ENCODE data around the gene STK17B. TPM values are rescaled to one million over a fixed set of nuclear protein-coding genes. Genes with fewer than 3 reads are reported as not detected.

Gene STK17B
- total and polyA plus RNA-seq, 2 donors (not counting 1 experiment from before 2014, with no cell fraction given) = 39.0 to 43.1 TPM

DNA sequence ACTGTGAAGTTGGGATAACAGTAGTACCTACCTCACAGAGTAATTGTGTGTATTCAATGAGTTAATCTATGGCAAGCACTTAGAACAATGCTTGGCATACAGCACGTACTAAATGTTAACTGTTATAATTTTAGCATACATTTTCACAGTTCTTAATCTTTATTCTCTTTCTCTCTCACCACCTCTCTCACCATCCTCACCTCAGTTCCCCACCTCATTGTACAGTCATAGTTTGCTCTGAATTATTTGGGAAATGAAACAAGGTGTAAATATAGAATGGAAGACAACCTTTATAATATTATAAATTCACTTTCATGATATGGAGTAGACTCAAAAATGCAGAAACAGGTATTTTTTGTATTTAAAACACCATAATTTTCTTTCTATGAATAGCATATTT is 62.8 kb downstream of the STK17B start:
- no peaks in the 10 kb centered on the region for H3K79me2 ChIP-seq (ENCODE audit: control insufficient read depth, insufficient read depth, low read length)
- no peak overlapping the region for H3K4me3 ChIP-seq (replicated peaks in 1 of 4; ENCODE audit: control extremely low read depth in 1 of 4, insufficient read depth in 1 of 4, low read depth in 3 of 4, low read length in 4 of 4)
- H2AFZ ChIP-seq (ENCODE audit: low read length) = no peak overlapping the region
- H3K27ac ChIP-seq (ENCODE audit: insufficient read depth, low read length) = no peak overlapping the region
- H3K9me3 ChIP-seq (ENCODE audit: control insufficient read depth, insufficient read depth, low read depth, low read length) = no peaks in the 10 kb centered on the region
- H4K20me1 ChIP-seq (ENCODE audit: control insufficient read depth, extremely low read depth, insufficient read depth, low read length) = no peaks in the 10 kb centered on the region
- no peaks in the 10 kb centered on the region for H3K27me3 ChIP-seq (ENCODE audit: control insufficient read depth, insufficient read depth, low read length)
- H3K36me3 ChIP-seq (ENCODE audit: control insufficient read depth, insufficient read depth, low read length) = no peaks in the 10 kb centered on the region
- TF ChIP-seq, protein P1, sequence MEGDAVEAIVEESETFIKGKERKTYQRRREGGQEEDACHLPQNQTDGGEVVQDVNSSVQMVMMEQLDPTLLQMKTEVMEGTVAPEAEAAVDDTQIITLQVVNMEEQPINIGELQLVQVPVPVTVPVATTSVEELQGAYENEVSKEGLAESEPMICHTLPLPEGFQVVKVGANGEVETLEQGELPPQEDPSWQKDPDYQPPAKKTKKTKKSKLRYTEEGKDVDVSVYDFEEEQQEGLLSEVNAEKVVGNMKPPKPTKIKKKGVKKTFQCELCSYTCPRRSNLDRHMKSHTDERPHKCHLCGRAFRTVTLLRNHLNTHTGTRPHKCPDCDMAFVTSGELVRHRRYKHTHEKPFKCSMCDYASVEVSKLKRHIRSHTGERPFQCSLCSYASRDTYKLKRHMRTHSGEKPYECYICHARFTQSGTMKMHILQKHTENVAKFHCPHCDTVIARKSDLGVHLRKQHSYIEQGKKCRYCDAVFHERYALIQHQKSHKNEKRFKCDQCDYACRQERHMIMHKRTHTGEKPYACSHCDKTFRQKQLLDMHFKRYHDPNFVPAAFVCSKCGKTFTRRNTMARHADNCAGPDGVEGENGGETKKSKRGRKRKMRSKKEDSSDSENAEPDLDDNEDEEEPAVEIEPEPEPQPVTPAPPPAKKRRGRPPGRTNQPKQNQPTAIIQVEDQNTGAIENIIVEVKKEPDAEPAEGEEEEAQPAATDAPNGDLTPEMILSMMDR (conservative IDR thresholded peaks at IDR 0.05 in 1 of 2, IDR thresholded peaks at IDR 0.05 in 1 of 2; ENCODE audit: low read depth in 1 of 2, low read length in 2 of 2) = no peak
- TF ChIP-seq EZH2 (IDR thresholded peaks at IDR 0.05; ENCODE audit: low read length, missing control alignments) = no peak
- DNase-seq (ENCODE audit: low read depth in 2 of 2) = no peak
- peaks cover 2% of the 10 kb centered on the region for H3K4me1 ChIP-seq (ENCODE audit: control insufficient read depth, extremely low read depth, insufficient read depth, low read length)
- no peak overlapping the region for H3K9ac ChIP-seq (ENCODE audit: insufficient read depth, low read length)
- no peak overlapping the region for H3K4me2 ChIP-seq (ENCODE audit: extremely low read depth, insufficient read depth, low read length)

DNA sequence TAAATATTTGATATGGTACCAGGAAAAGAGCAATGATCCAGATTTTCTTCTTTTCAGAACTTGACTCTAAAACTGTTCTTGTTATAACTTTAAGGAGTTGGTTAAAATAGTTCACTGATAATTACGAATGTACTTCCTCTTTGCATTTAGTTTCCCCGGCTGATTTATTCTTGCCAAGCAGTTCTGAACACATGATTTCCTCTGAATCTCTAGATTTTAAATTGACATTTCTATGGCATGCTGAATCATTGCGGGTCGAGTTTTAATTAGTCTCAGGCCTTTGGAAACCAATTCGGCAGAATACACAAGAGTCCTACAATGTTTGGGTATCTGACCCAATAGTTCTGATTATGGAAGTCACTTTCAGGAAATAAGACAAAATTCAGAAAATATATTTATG is 65.4 kb downstream of the STK17B start:
- Histone ChIP-seq H3K4me2 (ENCODE audit: extremely low read depth, insufficient read depth, low read length) (no peak overlapping the region), H4K20me1 (ENCODE audit: control insufficient read depth, extremely low read depth, insufficient read depth, low read length) (no peaks in the 10 kb centered on the region), H3K4me3 (replicated peaks in 1 of 4; ENCODE audit: control extremely low read depth in 1 of 4, insufficient read depth in 1 of 4, low read depth in 3 of 4, low read length in 4 of 4) (no peak overlapping the region), H3K79me2 (ENCODE audit: control insufficient read depth, insufficient read depth, low read length) (no peaks in the 10 kb centered on the region), H3K27ac (ENCODE audit: insufficient read depth, low read length) (no peak overlapping the region), H3K9me3 (ENCODE audit: control insufficient read depth, insufficient read depth, low read depth, low read length) (no peaks in the 10 kb centered on the region), H2AFZ (ENCODE audit: low read length) (no peak overlapping the region), H3K4me1 (ENCODE audit: control insufficient read depth, extremely low read depth, insufficient read depth, low read length) (peaks cover 4% of the 10 kb centered on the region), H3K27me3 (ENCODE audit: control insufficient read depth, insufficient read depth, low read length) (no peaks in the 10 kb centered on the region), H3K9ac (ENCODE audit: insufficient read depth, low read length) (no peak overlapping the region), H3K36me3 (ENCODE audit: control insufficient read depth, insufficient read depth, low read length) (no peaks in the 10 kb centered on the region)
- no peak for TF ChIP-seq EZH2 (IDR thresholded peaks at IDR 0.05; ENCODE audit: low read length, missing control alignments)
- TF ChIP-seq, protein P1 (conservative IDR thresholded peaks at IDR 0.05 in 1 of 2, IDR thresholded peaks at IDR 0.05 in 1 of 2; ENCODE audit: low read depth in 1 of 2, low read length in 2 of 2) = no peak
- no peak for DNase-seq (ENCODE audit: low read depth in 2 of 2)

DNA sequence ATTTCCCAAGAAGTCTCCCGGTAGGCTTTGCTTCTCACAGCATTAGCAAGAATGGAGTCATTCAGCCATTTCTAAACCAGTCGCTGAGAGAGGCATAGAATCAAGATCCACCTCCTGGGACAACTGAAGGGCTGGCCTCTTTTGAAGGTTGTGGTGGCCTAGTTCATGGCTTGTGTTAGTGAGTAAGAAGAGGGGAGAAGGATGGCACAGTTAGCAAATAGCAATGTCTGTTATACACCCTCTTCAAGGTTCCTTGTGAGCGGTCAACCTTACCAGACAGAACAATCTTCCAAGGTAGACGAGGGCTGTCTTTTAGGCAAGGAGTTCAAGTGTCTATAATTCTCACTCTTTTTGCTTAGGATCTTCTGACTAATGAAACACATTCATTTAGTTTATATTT is 67.3 kb downstream of the STK17B start:
- TF ChIP-seq, protein P1 (conservative IDR thresholded peaks at IDR 0.05 in 1 of 2, IDR thresholded peaks at IDR 0.05 in 1 of 2; ENCODE audit: low read depth in 1 of 2, low read length in 2 of 2) = no peak
- no peak for TF ChIP-seq EZH2 (IDR thresholded peaks at IDR 0.05; ENCODE audit: low read length, missing control alignments)

More for the DNA sequence above, 67.3 kb downstream of the STK17B start:
- H2AFZ ChIP-seq (ENCODE audit: low read length) = no peak overlapping the region
- peaks cover 7% of the 10 kb centered on the region for H3K4me1 ChIP-seq (ENCODE audit: control insufficient read depth, extremely low read depth, insufficient read depth, low read length)
- no peak for DNase-seq (ENCODE audit: low read depth in 2 of 2)
- H3K4me3 ChIP-seq (replicated peaks in 1 of 4; ENCODE audit: control extremely low read depth in 1 of 4, insufficient read depth in 1 of 4, low read depth in 3 of 4, low read length in 4 of 4) = no peak overlapping the region
- H3K9ac ChIP-seq (ENCODE audit: insufficient read depth, low read length) = no peak overlapping the region
- H3K4me2 ChIP-seq (ENCODE audit: extremely low read depth, insufficient read depth, low read length) = no peak overlapping the region
- H3K36me3 ChIP-seq (ENCODE audit: control insufficient read depth, insufficient read depth, low read length) = no peaks in the 10 kb centered on the region
- H3K9me3 ChIP-seq (ENCODE audit: control insufficient read depth, insufficient read depth, low read depth, low read length) = no peaks in the 10 kb centered on the region
- no peaks in the 10 kb centered on the region for H3K27me3 ChIP-seq (ENCODE audit: control insufficient read depth, insufficient read depth, low read length)
- no peaks in the 10 kb centered on the region for H4K20me1 ChIP-seq (ENCODE audit: control insufficient read depth, extremely low read depth, insufficient read depth, low read length)
- no peaks in the 10 kb centered on the region for H3K79me2 ChIP-seq (ENCODE audit: control insufficient read depth, insufficient read depth, low read length)
- no peak overlapping the region for H3K27ac ChIP-seq (ENCODE audit: insufficient read depth, low read length)

Data from fibroblast of lung (primary cell).